DND-41 (cell line): Measurements from ENCODE around the gene SNAP25.

Experiments
- ATAC-seq: fragments of 200-7000 bp; cut with Tn5 transposase; 3 replicates; pipeline ENCODE4 v1.9.1; 2021; ENCODE audit warnings: low read depth; ENCODE audit not compliant: insufficient read depth
- DNase-seq: peaks from one replicate; pipeline ENCODE4 v3.0.0-alpha.2; 2020
- H2AFZ ChIP-seq: 2 replicates; pipeline ENCODE4 v1.6.0; 2012; ENCODE audit warnings: low read depth, low read length
- H3K27ac ChIP-seq: 2 replicates; pipeline ENCODE4 v1.5.1; 2012; ENCODE audit warnings: low read length, inconsistent platforms
- H3K27me3 ChIP-seq: fragments of 200-600 bp; sonication (generic); 2 replicates; pipeline ENCODE4 v1.6.0; 2012; ENCODE audit warnings: low read length, mild to moderate bottlenecking, inconsistent platforms; ENCODE audit not compliant: insufficient read depth, poor library complexity
- H3K36me3 ChIP-seq: 2 replicates; pipeline ENCODE4 v1.5.1; 2012; ENCODE audit warnings: low read length, inconsistent platforms; ENCODE audit not compliant: insufficient read depth
- H3K4me1 ChIP-seq: 2 replicates; pipeline ENCODE4 v1.5.1; 2012; ENCODE audit warnings: mild to moderate bottlenecking, low read length; ENCODE audit not compliant: insufficient read depth
- H3K4me2 ChIP-seq: 2 replicates; pipeline ENCODE4 v1.6.0; 2012; ENCODE audit warnings: mild to moderate bottlenecking, moderate library complexity, low read length, inconsistent platforms; ENCODE audit not compliant: insufficient read depth
- H3K4me3 ChIP-seq, 2 experiments: fragments of 200-600 bp in 1 of 2; shearing (Covaris generic) in 1 of 2; 2 replicates each; pipeline ENCODE4 v1.5.1; 2012 to 2016; ENCODE audit warnings: inconsistent platforms in 2 of 2, low read length in 2 of 2, mild to moderate bottlenecking in 2 of 2, low read depth in 1 of 2, moderate library complexity in 1 of 2
- H3K79me2 ChIP-seq: 2 replicates; pipeline ENCODE4 v1.6.0; 2012; ENCODE audit warnings: low read length, inconsistent platforms; ENCODE audit not compliant: insufficient read depth
- H3K9ac ChIP-seq: 2 replicates; pipeline ENCODE4 v1.6.0; 2012; ENCODE audit warnings: low read depth, mild to moderate bottlenecking, inconsistent platforms, low read length, moderate library complexity
- H3K9me3 ChIP-seq: 2 replicates; pipeline ENCODE4 v1.5.1; 2012; ENCODE audit warnings: low read length, moderate library complexity, mild to moderate bottlenecking, inconsistent platforms; ENCODE audit not compliant: insufficient read depth, severe bottlenecking
- H4K20me1 ChIP-seq: 2 replicates; pipeline ENCODE4 v1.6.0; 2012; ENCODE audit warnings: low read length; ENCODE audit not compliant: insufficient read depth
- CTCF ChIP-seq: IDR thresholded peaks from 2 replicates; pipeline ENCODE4 v1.5.1; 2012; ENCODE audit warnings: borderline replicate concordance, low read length, moderate library complexity, mild to moderate bottlenecking; ENCODE audit not compliant: poor library complexity, severe bottlenecking; ENCODE audit errors: extremely low read depth
- EZH2 ChIP-seq: IDR thresholded peaks from 3 replicates; pipeline ENCODE4 v1.6.1; 2012; ENCODE audit warnings: borderline replicate concordance, low read depth, mild to moderate bottlenecking, moderate library complexity, low read length, inconsistent platforms; ENCODE audit not compliant: severe bottlenecking

Gene SNAP25

GRCh38 chr20:10249048-10249770, 30.6 kb downstream of the SNAP25 start:
- Histone ChIP-seq H2AFZ (no peak overlapping the region), H3K9me3 (no peaks in the 10 kb centered on the region), H3K4me3 (no peak overlapping the region), H3K27me3 (no peaks in the 10 kb centered on the region), H3K36me3 (no peaks in the 10 kb centered on the region), H3K4me1 (no peaks in the 10 kb centered on the region), H3K4me2 (no peak overlapping the region), H4K20me1 (no peaks in the 10 kb centered on the region), H3K79me2 (no peaks in the 10 kb centered on the region), H3K9ac (no peak overlapping the region), H3K27ac (no peak overlapping the region)
- ATAC-seq (no peak), DNase-seq (no peak)
- TF ChIP-seq EZH2, result no peak
- TF ChIP-seq CTCF, result no peak

GRCh38 chr20:10249822-10250221, 31.2 kb downstream of the SNAP25 start:
- TF ChIP-seq CTCF (no peak), EZH2 (no peak)
- no peak overlapping the region for H3K9ac ChIP-seq
- H3K4me1 ChIP-seq, result no peaks in the 10 kb centered on the region
- ATAC-seq (no peak), DNase-seq (no peak)
- H3K79me2 ChIP-seq, result no peaks in the 10 kb centered on the region
- H2AFZ ChIP-seq, result no peak overlapping the region
- no peak overlapping the region for H3K4me3 ChIP-seq
- no peaks in the 10 kb centered on the region for H3K27me3 ChIP-seq
- H3K36me3 ChIP-seq, result no peaks in the 10 kb centered on the region
- H3K9me3 ChIP-seq, result no peaks in the 10 kb centered on the region
- H4K20me1 ChIP-seq, result no peaks in the 10 kb centered on the region
- H3K4me2 ChIP-seq, result no peak overlapping the region
- no peak overlapping the region for H3K27ac ChIP-seq

- no peaks in the 10 kb centered on the region for H3K9me3 ChIP-seq
- no peak for DNase-seq
- H2AFZ ChIP-seq, result no peak overlapping the region
- H3K36me3 ChIP-seq, result no peaks in the 10 kb centered on the region
- no peaks in the 10 kb centered on the region for H3K27me3 ChIP-seq
- no peaks in the 10 kb centered on the region for H3K4me1 ChIP-seq
- TF ChIP-seq EZH2 (no peak), CTCF (no peak)
- no peak overlapping the region for H3K9ac ChIP-seq
- H3K27ac ChIP-seq, result no peak overlapping the region
- no peak for ATAC-seq
- no peaks in the 10 kb centered on the region for H3K79me2 ChIP-seq
- no peak overlapping the region for H3K4me2 ChIP-seq
- no peak overlapping the region for H3K4me3 ChIP-seq
- no peaks in the 10 kb centered on the region for H4K20me1 ChIP-seq
Measured at GRCh38 chr20:10250902-10251301, 32.3 kb downstream of the SNAP25 start.

- H2AFZ ChIP-seq, result no peak overlapping the region
- no peaks in the 10 kb centered on the region for H3K27me3 ChIP-seq
- peak; percentile 35; the same call in 1 of the 3 replicates for ATAC-seq
- no peaks in the 10 kb centered on the region for H3K79me2 ChIP-seq
- H3K9ac ChIP-seq, result no peak overlapping the region
- DNase-seq, result no peak
- H4K20me1 ChIP-seq, result no peaks in the 10 kb centered on the region
- H3K27ac ChIP-seq, result no peak overlapping the region
- H3K4me1 ChIP-seq, result no peaks in the 10 kb centered on the region
- no peak overlapping the region for H3K4me3 ChIP-seq
- no peak for TF ChIP-seq CTCF
- H3K4me2 ChIP-seq, result no peak overlapping the region
- no peaks in the 10 kb centered on the region for H3K36me3 ChIP-seq
- no peaks in the 10 kb centered on the region for H3K9me3 ChIP-seq
Measured at GRCh38 chr20:10253780-10254179, 35.1 kb downstream of the SNAP25 start.
